ENCODE data around the gene TMEM44.

The TMEM44 gene

DNA sequence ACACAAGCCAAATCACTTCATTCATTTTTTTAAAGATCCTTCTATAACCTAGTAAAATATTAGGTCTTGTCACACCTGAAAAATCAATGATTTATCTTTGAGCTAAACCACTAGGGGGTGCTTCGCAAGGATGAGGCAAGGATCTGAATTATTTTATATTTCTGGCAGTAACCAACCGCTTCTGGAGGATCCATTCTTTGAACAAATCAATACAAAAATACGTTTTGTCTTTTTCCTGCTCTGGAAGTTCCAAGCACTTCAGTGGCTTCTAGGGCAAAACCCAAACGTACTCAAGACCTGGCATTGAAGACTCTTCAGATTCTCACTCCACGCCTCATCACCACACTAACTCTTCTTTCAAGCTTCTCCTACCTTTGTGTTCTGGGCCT, 38.3 kb upstream of the TMEM44 start:
- H3K4me3 ChIP-seq (ENCODE audit: low read depth in 1 of 2, low read length in 2 of 2), result peak overlapping the region; percentile 75 to 92
- H3K36me3 ChIP-seq (ENCODE audit: insufficient read depth, low read length), result peaks cover 19% of the 10 kb centered on the region
- peak overlapping the region; percentile 74 for H3K9ac ChIP-seq (ENCODE audit: low read length)
- H3K4me1 ChIP-seq (ENCODE audit: insufficient read depth, low read length), result peaks cover 11% of the 10 kb centered on the region
- peak overlapping the region; percentile 88 for H3K27ac ChIP-seq (ENCODE audit: low read depth, low read length)
- H3K27me3 ChIP-seq (ENCODE audit: control insufficient read depth in 1 of 2, insufficient read depth in 2 of 2, low read length in 2 of 2), result no peaks in the 10 kb centered on the region
- no peaks in the 10 kb centered on the region for H3K9me3 ChIP-seq (ENCODE audit: low read length)

DNA sequence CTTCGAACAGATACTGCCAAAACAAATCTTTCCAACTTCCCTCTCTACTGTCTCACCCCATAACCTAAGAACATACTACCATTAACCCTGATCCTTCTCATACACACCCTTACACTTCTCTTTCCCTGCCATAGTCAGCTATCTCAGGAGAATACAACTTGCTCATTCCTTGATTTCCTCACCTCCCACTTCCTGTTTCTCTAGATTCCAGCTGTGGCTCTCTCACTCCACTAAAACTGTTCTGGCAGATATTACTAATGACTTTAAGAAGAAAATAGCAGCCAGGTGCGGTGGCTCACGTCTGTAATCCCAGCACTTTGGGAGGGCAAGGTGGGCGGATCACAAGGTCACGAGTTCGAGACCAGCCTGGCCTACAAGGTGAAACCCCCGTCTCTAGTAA, 34.1 kb upstream of the TMEM44 start:
- peaks cover 35% of the 10 kb centered on the region for H3K36me3 ChIP-seq (ENCODE audit: insufficient read depth, low read length)
- H3K9ac ChIP-seq (ENCODE audit: low read length), result no peak overlapping the region
- no peaks in the 10 kb centered on the region for H3K9me3 ChIP-seq (ENCODE audit: low read length)
- no peak overlapping the region for H3K4me3 ChIP-seq (ENCODE audit: low read depth in 1 of 2, low read length in 2 of 2)
- no peaks in the 10 kb centered on the region for H3K27me3 ChIP-seq (ENCODE audit: control insufficient read depth in 1 of 2, insufficient read depth in 2 of 2, low read length in 2 of 2)
- peaks cover 11% of the 10 kb centered on the region for H3K4me1 ChIP-seq (ENCODE audit: insufficient read depth, low read length)
- no peak overlapping the region for H3K27ac ChIP-seq (ENCODE audit: low read depth, low read length)

DNA sequence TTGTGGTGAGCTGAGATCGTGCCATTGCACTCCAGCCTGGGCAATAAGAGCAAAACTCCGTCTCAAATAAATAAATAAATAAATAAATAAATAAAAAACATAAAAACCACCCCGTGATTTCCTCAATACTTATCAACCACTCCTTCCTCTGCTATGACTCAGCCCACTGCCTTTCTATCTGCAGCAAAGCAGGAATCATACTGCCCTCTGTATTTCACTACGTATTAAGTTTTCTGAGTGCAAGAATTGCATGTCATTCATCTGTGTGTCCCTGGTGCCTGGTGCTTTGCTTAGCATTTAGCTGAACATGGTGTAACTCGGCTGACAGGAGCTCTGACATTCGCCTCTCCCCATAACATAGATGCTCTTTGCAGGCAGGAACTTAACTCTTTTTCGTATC, 31.6 kb upstream of the TMEM44 start:
- Histone ChIP-seq H3K36me3 (ENCODE audit: insufficient read depth, low read length) (peaks cover 39% of the 10 kb centered on the region), H3K27me3 (ENCODE audit: control insufficient read depth in 1 of 2, insufficient read depth in 2 of 2, low read length in 2 of 2) (no peaks in the 10 kb centered on the region), H3K9ac (ENCODE audit: low read length) (no peak overlapping the region), H3K9me3 (ENCODE audit: low read length) (no peaks in the 10 kb centered on the region), H3K27ac (ENCODE audit: low read depth, low read length) (no peak overlapping the region), H3K4me3 (ENCODE audit: low read depth in 1 of 2, low read length in 2 of 2) (no peak overlapping the region), H3K4me1 (ENCODE audit: insufficient read depth, low read length) (no peaks in the 10 kb centered on the region)

DNA sequence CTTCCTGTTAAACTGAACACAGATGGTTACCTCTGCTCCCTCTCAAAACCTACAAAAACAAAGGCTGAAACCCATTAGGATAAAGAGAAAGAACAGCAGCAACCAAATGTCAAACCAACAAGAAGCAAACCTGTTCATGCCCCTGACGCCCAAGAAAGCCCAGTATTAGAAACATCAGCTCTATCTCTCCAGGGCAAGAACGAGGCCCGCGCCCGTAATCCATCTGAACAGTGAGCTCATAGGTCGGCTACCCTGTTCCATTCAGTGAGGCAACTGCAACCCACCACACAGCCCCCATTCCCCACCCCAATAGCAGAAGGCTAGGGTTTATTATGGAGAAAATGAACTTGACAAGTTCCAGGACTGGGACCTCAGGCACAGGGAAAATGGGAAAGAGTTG, 28.7 kb upstream of the TMEM44 start:
- Histone ChIP-seq H3K27me3 (ENCODE audit: control insufficient read depth in 1 of 2, insufficient read depth in 2 of 2, low read length in 2 of 2) (no peaks in the 10 kb centered on the region), H3K36me3 (ENCODE audit: insufficient read depth, low read length) (peaks cover 38% of the 10 kb centered on the region), H3K27ac (ENCODE audit: low read depth, low read length) (no peak overlapping the region), H3K9ac (ENCODE audit: low read length) (no peak overlapping the region), H3K4me3 (ENCODE audit: low read depth in 1 of 2, low read length in 2 of 2) (no peak overlapping the region), H3K9me3 (ENCODE audit: low read length) (no peaks in the 10 kb centered on the region), H3K4me1 (ENCODE audit: insufficient read depth, low read length) (no peaks in the 10 kb centered on the region)

DNA sequence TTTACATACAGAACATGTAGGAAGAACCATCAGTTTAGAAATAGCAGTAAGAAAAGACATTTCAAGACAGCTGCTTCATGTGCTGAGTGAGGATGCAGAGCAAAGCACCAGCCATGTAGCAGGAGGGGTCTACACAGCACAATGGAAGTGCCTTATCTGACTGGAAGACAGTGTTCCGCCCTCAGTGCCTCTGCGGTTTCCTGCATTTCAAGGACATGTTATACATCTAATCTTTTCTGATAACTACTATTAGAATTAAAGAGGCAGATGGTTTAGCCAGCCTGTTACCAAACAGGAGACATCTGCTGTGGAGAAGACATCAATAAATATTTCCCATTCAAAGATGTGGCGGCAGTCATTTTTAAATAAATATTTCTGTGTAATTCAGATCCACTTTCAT, 28.2 kb upstream of the TMEM44 start:
- Histone ChIP-seq H3K27ac (ENCODE audit: low read depth, low read length) (no peak overlapping the region), H3K9me3 (ENCODE audit: low read length) (no peaks in the 10 kb centered on the region), H3K9ac (ENCODE audit: low read length) (no peak overlapping the region), H3K4me1 (ENCODE audit: insufficient read depth, low read length) (no peaks in the 10 kb centered on the region), H3K36me3 (ENCODE audit: insufficient read depth, low read length) (peaks cover 32% of the 10 kb centered on the region), H3K27me3 (ENCODE audit: control insufficient read depth in 1 of 2, insufficient read depth in 2 of 2, low read length in 2 of 2) (no peaks in the 10 kb centered on the region), H3K4me3 (ENCODE audit: low read depth in 1 of 2, low read length in 2 of 2) (no peak overlapping the region)

DNA sequence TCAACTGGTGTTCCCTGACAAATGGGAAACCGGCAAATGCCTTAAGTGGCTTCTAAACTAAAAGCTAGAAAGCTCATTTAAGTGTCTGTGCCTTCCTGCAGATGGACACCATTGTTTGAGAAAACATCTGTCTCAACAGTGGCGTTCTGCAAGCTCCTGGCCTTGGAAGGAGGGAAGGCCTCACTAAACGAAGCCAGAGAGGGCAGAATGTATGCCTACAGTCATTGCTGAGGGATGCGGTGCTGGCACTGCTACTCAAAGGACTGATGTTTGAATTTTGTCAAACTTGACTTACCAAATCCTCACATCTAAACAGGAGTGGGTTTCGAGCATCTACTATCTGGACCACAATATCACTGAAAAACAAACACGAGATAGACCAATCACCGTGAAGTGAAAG, 26.6 kb upstream of the TMEM44 start:
- Histone ChIP-seq H3K27me3 (ENCODE audit: control insufficient read depth in 1 of 2, insufficient read depth in 2 of 2, low read length in 2 of 2) (no peaks in the 10 kb centered on the region), H3K4me1 (ENCODE audit: insufficient read depth, low read length) (no peaks in the 10 kb centered on the region), H3K4me3 (ENCODE audit: low read depth in 1 of 2, low read length in 2 of 2) (no peak overlapping the region), H3K36me3 (ENCODE audit: insufficient read depth, low read length) (peaks cover 18% of the 10 kb centered on the region), H3K27ac (ENCODE audit: low read depth, low read length) (no peak overlapping the region), H3K9ac (ENCODE audit: low read length) (no peak overlapping the region), H3K9me3 (ENCODE audit: low read length) (no peaks in the 10 kb centered on the region)

DNA sequence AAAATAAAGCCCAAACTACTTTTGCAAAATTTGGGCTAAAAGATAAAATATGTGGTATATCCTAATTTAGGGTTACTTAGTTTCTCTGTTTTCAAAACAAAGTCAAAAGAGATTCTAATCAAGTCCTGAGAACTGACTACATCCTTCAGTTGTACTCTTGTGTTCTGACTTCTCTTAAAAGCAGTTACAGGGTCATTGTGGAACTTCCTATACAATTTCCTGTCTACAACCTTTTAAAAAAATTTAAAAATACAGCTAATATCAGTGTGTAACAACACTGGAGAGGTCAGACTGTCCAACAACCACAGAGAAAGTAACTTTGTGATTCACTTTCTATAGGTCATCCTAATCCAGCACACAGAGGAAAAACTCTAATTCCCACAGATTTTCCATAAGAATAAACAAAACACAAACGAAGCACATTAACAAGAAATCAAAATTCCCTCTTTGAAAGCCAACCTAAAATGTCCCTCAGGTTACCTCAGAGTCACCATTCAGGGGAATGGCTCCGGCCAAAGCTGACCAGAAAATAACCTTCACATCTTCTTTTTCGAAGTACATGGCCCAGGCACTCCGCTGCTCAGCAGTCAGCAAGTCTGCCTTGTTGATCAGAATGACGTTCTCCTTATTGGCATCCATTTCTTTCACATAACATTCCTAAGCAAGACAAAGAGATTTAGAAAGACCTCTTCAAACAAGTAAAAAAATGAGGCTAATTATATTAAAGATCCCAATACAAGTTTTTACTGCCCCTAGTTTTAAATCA, 25.4 kb upstream of the TMEM44 start:
- H3K9me3 ChIP-seq (ENCODE audit: low read length), result no peaks in the 10 kb centered on the region
- H3K27me3 ChIP-seq (ENCODE audit: control insufficient read depth in 1 of 2, insufficient read depth in 2 of 2, low read length in 2 of 2), result no peaks in the 10 kb centered on the region
- H3K9ac ChIP-seq (ENCODE audit: low read length), result no peak overlapping the region
- H3K27ac ChIP-seq (ENCODE audit: low read depth, low read length), result no peak overlapping the region
- H3K36me3 ChIP-seq (ENCODE audit: insufficient read depth, low read length), result peaks cover 21% of the 10 kb centered on the region
- no peak overlapping the region for H3K4me3 ChIP-seq (ENCODE audit: low read depth in 1 of 2, low read length in 2 of 2)
- H3K4me1 ChIP-seq (ENCODE audit: insufficient read depth, low read length), result no peaks in the 10 kb centered on the region

DNA sequence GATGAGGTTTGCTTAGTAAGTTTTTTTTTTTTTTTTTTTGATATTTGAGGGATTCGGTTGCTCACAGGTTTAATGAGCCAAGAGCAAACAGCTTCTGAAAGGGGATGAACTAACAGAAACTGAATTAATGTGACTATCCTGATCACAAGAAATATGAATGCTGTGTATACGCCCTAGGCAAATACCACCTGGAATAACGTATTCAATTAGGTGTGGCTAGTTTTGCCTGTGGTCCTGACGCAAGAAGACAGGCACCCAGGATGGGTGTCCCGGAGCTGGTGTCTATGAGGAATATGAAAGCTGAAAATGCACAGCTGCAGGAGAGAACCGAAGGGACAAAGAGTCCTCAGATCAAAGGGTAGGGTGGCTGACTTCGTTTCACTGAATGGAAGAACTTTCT, 24.2 kb upstream of the TMEM44 start:
- H3K36me3 ChIP-seq (ENCODE audit: insufficient read depth, low read length), result peaks cover 30% of the 10 kb centered on the region

DNA sequence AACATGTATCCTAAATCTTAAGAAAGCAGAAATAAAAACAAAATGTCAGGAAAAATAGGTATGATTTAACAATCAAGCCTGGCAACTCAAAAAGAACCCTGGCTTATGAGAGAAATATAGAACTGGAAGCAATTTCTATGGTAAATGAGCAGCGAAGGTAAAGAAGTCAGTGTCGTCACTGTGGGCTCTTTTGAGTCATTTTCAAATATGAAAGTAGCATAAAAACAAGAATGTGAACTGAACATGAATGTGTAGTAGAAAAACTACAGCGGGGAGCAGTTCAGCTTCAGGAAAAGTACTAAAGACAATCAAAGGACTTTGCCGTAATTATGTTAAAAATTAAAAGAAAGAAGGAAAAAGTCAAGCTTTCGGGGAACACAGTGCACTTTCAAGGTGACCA, 21.2 kb upstream of the TMEM44 start:
- Histone ChIP-seq H3K4me3 (ENCODE audit: low read depth in 1 of 2, low read length in 2 of 2) (no peak overlapping the region), H3K9me3 (ENCODE audit: low read length) (no peaks in the 10 kb centered on the region), H3K4me1 (ENCODE audit: insufficient read depth, low read length) (no peaks in the 10 kb centered on the region), H3K36me3 (ENCODE audit: insufficient read depth, low read length) (peaks cover 46% of the 10 kb centered on the region), H3K27me3 (ENCODE audit: control insufficient read depth in 1 of 2, insufficient read depth in 2 of 2, low read length in 2 of 2) (no peaks in the 10 kb centered on the region), H3K27ac (ENCODE audit: low read depth, low read length) (no peak overlapping the region), H3K9ac (ENCODE audit: low read length) (no peak overlapping the region)

More for the DNA sequence above, 24.2 kb upstream of the TMEM44 start:
- Histone ChIP-seq H3K4me1 (ENCODE audit: insufficient read depth, low read length) (no peaks in the 10 kb centered on the region), H3K27ac (ENCODE audit: low read depth, low read length) (no peak overlapping the region), H3K9ac (ENCODE audit: low read length) (no peak overlapping the region), H3K9me3 (ENCODE audit: low read length) (no peaks in the 10 kb centered on the region), H3K4me3 (ENCODE audit: low read depth in 1 of 2, low read length in 2 of 2) (no peak overlapping the region), H3K27me3 (ENCODE audit: control insufficient read depth in 1 of 2, insufficient read depth in 2 of 2, low read length in 2 of 2) (no peaks in the 10 kb centered on the region)

DNA sequence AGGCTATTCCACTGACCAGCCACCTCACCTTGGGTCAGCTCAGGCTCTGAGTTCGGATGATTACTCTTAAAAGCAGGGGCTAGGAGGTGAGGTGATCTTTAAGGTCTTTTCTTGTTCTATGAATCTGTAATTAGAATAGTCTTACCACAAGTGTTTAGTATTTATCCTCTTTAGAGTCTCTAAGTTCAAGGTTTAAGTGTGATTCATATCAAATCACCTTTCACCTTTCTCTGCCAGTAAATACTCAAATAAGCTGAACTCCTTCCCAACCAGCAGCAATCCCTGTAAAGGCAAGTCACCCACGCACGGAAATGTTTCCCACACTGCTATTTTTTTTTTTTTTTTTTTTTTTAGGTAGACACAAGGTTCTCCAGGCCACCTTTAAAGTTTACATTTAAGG, 14.5 kb upstream of the TMEM44 start:
- no peak overlapping the region for H3K4me3 ChIP-seq (ENCODE audit: low read depth in 1 of 2, low read length in 2 of 2)
- H3K27me3 ChIP-seq (ENCODE audit: control insufficient read depth in 1 of 2, insufficient read depth in 2 of 2, low read length in 2 of 2), result no peaks in the 10 kb centered on the region
- no peaks in the 10 kb centered on the region for H3K9me3 ChIP-seq (ENCODE audit: low read length)
- H3K9ac ChIP-seq (ENCODE audit: low read length), result no peak overlapping the region
- no peak overlapping the region for H3K27ac ChIP-seq (ENCODE audit: low read depth, low read length)
- peaks cover 56% of the 10 kb centered on the region for H3K36me3 ChIP-seq (ENCODE audit: insufficient read depth, low read length)
- H3K4me1 ChIP-seq (ENCODE audit: insufficient read depth, low read length), result no peaks in the 10 kb centered on the region

DNA sequence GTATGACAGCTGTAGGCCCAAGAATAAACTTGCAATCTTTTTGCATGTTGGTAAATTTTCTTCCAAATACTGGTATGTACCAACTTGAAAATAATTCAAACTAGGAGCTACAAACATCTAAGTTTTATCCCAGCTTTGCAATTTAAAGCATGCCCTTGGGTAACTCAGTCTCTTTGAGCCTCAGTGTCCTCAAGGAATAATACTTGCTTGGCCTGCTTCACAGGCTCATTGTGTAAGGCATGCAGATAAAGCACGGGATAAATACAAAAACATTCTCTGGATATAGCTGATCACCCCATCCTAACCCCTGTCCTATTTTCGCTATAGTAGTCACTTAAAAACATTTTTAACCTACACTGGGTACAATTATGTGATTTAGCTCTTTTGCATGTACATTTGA, 9.6 kb upstream of the TMEM44 start:
- no peak overlapping the region for H3K27ac ChIP-seq (ENCODE audit: low read depth, low read length)
- H3K4me3 ChIP-seq (ENCODE audit: low read depth in 1 of 2, low read length in 2 of 2), result no peak overlapping the region
- peaks cover 38% of the 10 kb centered on the region for H3K36me3 ChIP-seq (ENCODE audit: insufficient read depth, low read length)
- no peaks in the 10 kb centered on the region for H3K9me3 ChIP-seq (ENCODE audit: low read length)
- H3K9ac ChIP-seq (ENCODE audit: low read length), result no peak overlapping the region
- no peaks in the 10 kb centered on the region for H3K4me1 ChIP-seq (ENCODE audit: insufficient read depth, low read length)
- no peaks in the 10 kb centered on the region for H3K27me3 ChIP-seq (ENCODE audit: control insufficient read depth in 1 of 2, insufficient read depth in 2 of 2, low read length in 2 of 2)

DNA sequence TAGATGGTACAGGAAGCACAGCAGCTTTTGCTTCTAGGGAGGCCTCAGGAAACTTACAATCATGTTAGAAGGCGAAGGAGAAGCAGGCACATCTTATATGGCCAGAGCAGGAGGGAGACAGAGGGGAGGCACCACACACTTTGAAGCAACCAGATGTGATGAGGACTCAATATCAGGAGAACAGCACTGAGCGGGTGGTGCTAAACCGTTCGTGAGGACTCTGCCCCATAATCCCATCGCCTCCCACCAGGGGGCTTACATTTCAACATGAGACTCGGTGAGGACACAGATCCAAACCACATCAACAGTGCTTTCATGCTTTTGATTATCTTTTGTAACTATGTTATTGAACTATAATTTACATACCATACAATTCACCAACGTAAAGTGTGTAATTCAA, 7.6 kb upstream of the TMEM44 start:
- H3K9ac ChIP-seq (ENCODE audit: low read length), result no peak overlapping the region
- H3K9me3 ChIP-seq (ENCODE audit: low read length), result no peaks in the 10 kb centered on the region
- no peak overlapping the region for H3K4me3 ChIP-seq (ENCODE audit: low read depth in 1 of 2, low read length in 2 of 2)
- H3K36me3 ChIP-seq (ENCODE audit: insufficient read depth, low read length), result peaks cover 36% of the 10 kb centered on the region
- no peaks in the 10 kb centered on the region for H3K4me1 ChIP-seq (ENCODE audit: insufficient read depth, low read length)
- no peak overlapping the region for H3K27ac ChIP-seq (ENCODE audit: low read depth, low read length)
- no peaks in the 10 kb centered on the region for H3K27me3 ChIP-seq (ENCODE audit: control insufficient read depth in 1 of 2, insufficient read depth in 2 of 2, low read length in 2 of 2)
